Activated CD8-positive, alpha-beta memory T cell treated with anti-CD3 and anti-CD28 coated beads, Interleukin-2, amount 50 U/mL, for 24 hours (primary cell): ENCODE results near the gene FOXK1.
"Not testable (repeated sequence)": the region's sequence is repeated elsewhere in the genome, so short reads cannot be mapped to it uniquely, and the experiment has no call there.

Experiments
- DNase-seq: peaks from one replicate; pipeline ENCODE4 v3.0.0-alpha.2; 2020; ENCODE audit errors: extremely low read depth

The FOXK1 gene

GRCh38 chr7:4800487-4800886 lies 118.4 kb downstream of the FOXK1 start:
- no peak for DNase-seq

- DNase-seq = no peak
Measured at GRCh38 chr7:4800926-4801838, 119.1 kb downstream of the FOXK1 start.

- no peak for DNase-seq
Measured at GRCh38 chr7:4801839-4802231, 119.7 kb downstream of the FOXK1 start.

- DNase-seq = not testable (repeated sequence)
Measured at GRCh38 chr7:4802577-4802976, 120.5 kb downstream of the FOXK1 start.

GRCh38 chr7:4803397-4804241 lies 121.5 kb downstream of the FOXK1 start:
- DNase-seq = no peak

- DNase-seq = no peak
Measured at GRCh38 chr7:4805110-4805983, 123.3 kb downstream of the FOXK1 start.

- no peak for DNase-seq
Measured at GRCh38 chr7:4805984-4806300, 123.8 kb downstream of the FOXK1 start.

- no peak for DNase-seq
Measured at GRCh38 chr7:4806983-4807597, 125.0 kb downstream of the FOXK1 start.

GRCh38 chr7:4807598-4808016 lies 125.5 kb downstream of the FOXK1 start:
- DNase-seq = no peak

- no peak for DNase-seq
Measured at GRCh38 chr7:4808026-4808425, 125.9 kb downstream of the FOXK1 start.

- no peak for DNase-seq
Measured at GRCh38 chr7:4808565-4808964, 126.5 kb downstream of the FOXK1 start.

- no peak for DNase-seq
Measured at GRCh38 chr7:4809091-4809591, 127.0 kb downstream of the FOXK1 start.

GRCh38 chr7:4809666-4810065 lies 127.6 kb downstream of the FOXK1 start:
- DNase-seq = no peak

GRCh38 chr7:4814433-4814832 lies 132.3 kb downstream of the FOXK1 start:
- DNase-seq = no peak

GRCh38 chr7:4815121-4815520 lies 133.0 kb downstream of the FOXK1 start:
- no peak for DNase-seq

- DNase-seq = no peak
Measured at GRCh38 chr7:4815609-4816418, 133.7 kb downstream of the FOXK1 start.

- no peak for DNase-seq
Measured at GRCh38 chr7:4816419-4817080, 134.5 kb downstream of the FOXK1 start.

- DNase-seq = no peak
Measured at GRCh38 chr7:4817178-4817901, 135.2 kb downstream of the FOXK1 start.
